ENCODE measurements around the gene FFAR3. TPM values are rescaled to one million over a fixed set of nuclear protein-coding genes. Genes with fewer than 3 reads are reported as not detected.

The FFAR3 gene
- polyA plus RNA-seq, 12 donors = 0.09 to 0.32 (median 0.13) TPM; not detected in 7

GRCh38 chr19:35330475-35330874 lies 27.8 kb upstream of the FFAR3 start:
- DNase-seq = no peak

- DNase-seq = no peak
Measured at GRCh38 chr19:35331551-35332214, 26.6 kb upstream of the FFAR3 start.

GRCh38 chr19:35332817-35333216 lies 25.4 kb upstream of the FFAR3 start:
- no peak for DNase-seq

GRCh38 chr19:35334144-35334753 lies 24.0 kb upstream of the FFAR3 start:
- DNase-seq = no peak

- DNase-seq = no peak
Measured at GRCh38 chr19:35336166-35336955, 21.9 kb upstream of the FFAR3 start.

- no peak for DNase-seq
Measured at GRCh38 chr19:35337097-35337983, 20.9 kb upstream of the FFAR3 start.

- no peak for DNase-seq
Measured at GRCh38 chr19:35337984-35338296, 20.3 kb upstream of the FFAR3 start.

GRCh38 chr19:35340431-35340830 lies 17.8 kb upstream of the FFAR3 start:
- DNase-seq = no peak

- no peak for DNase-seq
Measured at GRCh38 chr19:35341006-35341405, 17.3 kb upstream of the FFAR3 start.

GRCh38 chr19:35341565-35342225 lies 16.6 kb upstream of the FFAR3 start:
- no peak for DNase-seq

GRCh38 chr19:35342430-35342829 lies 15.8 kb upstream of the FFAR3 start:
- DNase-seq = no peak

- no peak for DNase-seq
Measured at GRCh38 chr19:35344511-35345031, 13.7 kb upstream of the FFAR3 start.

- no peak for DNase-seq
Measured at GRCh38 chr19:35345671-35346111, 12.6 kb upstream of the FFAR3 start.

- DNase-seq = no peak
Measured at GRCh38 chr19:35346193-35347052, 11.8 kb upstream of the FFAR3 start.

GRCh38 chr19:35347171-35347929 lies 10.9 kb upstream of the FFAR3 start, which contains the start of gene FFAR1:
Gene FFAR1 (plus strand): TSS chr19:35347902. CDS start chr19:35351552, 3,650 bp downstream.
- DNase-seq = no peak

- DNase-seq = no peak
Measured at GRCh38 chr19:35347930-35348298, 10.3 kb upstream of the FFAR3 start.

GRCh38 chr19:35348911-35349611 lies 9.2 kb upstream of the FFAR3 start:
- no peak for DNase-seq
